Fibroblast of lung (primary cell): ENCODE data around the gene ARMC6. TPM values are rescaled to one million over a fixed set of nuclear protein-coding genes. Genes with fewer than 3 reads are reported as not detected.
A peak's percentile ranks its signal among the peaks of the same experiment; 100 is the strongest.

ENCODE experiments used
- DNase-seq, 2 donors: peaks; one replicate each; pipeline versions ENCODE4 v3.0.0 to v3.0.0-alpha.2; 2010; ENCODE audit warnings: low read depth in 2 of 2
- H2AFZ ChIP-seq: 2 replicates; pipeline ENCODE4 v1.5.1; 2012; ENCODE audit warnings: low read length, control low read depth, inconsistent platforms
- H3K27ac ChIP-seq: 2 replicates; pipeline ENCODE4 v1.5.1; 2011; ENCODE audit warnings: low read length, control low read depth; ENCODE audit not compliant: insufficient read depth
- H3K27me3 ChIP-seq: 2 replicates; pipeline ENCODE4 v1.5.1; 2011; ENCODE audit warnings: mild to moderate bottlenecking, low read length; ENCODE audit not compliant: control insufficient read depth, insufficient read depth
- H3K36me3 ChIP-seq: 2 replicates; pipeline ENCODE4 v1.5.1; 2011; ENCODE audit warnings: low read length; ENCODE audit not compliant: control insufficient read depth, insufficient read depth
- H3K4me1 ChIP-seq: 2 replicates; pipeline ENCODE4 v1.5.1; 2011; ENCODE audit warnings: low read length; ENCODE audit not compliant: control insufficient read depth, insufficient read depth; ENCODE audit errors: extremely low read depth
- H3K4me2 ChIP-seq: 2 replicates; pipeline ENCODE4 v1.5.1; 2011; ENCODE audit warnings: low read length, control low read depth; ENCODE audit not compliant: insufficient read depth; ENCODE audit errors: extremely low read depth
- H3K4me3 ChIP-seq, 4 experiments: fragments of 200-600 bp in 1 of 4; sonication (generic) in 1 of 4; replicated peaks in 1 of 4; 2 replicates each; pipeline ENCODE4 v1.5.1; 2011 to 2016; ENCODE audit warnings: low read length in 4 of 4, low read depth in 3 of 4, mild to moderate bottlenecking in 3 of 4, control low read depth in 2 of 4, inconsistent platforms in 1 of 4, mixed read lengths in 1 of 4; ENCODE audit not compliant: insufficient read depth in 1 of 4; ENCODE audit errors: control extremely low read depth in 1 of 4
- H3K79me2 ChIP-seq: 2 replicates; pipeline ENCODE4 v1.5.1; 2012; ENCODE audit warnings: mild to moderate bottlenecking, low read length, inconsistent platforms; ENCODE audit not compliant: control insufficient read depth, insufficient read depth
- H3K9ac ChIP-seq: 2 replicates; pipeline ENCODE4 v1.5.1; 2011; ENCODE audit warnings: mild to moderate bottlenecking, low read length, control low read depth; ENCODE audit not compliant: insufficient read depth
- H3K9me3 ChIP-seq: 2 replicates; pipeline ENCODE4 v1.5.1; 2012; ENCODE audit warnings: low read depth, low read length; ENCODE audit not compliant: control insufficient read depth, insufficient read depth
- H4K20me1 ChIP-seq: 2 replicates; pipeline ENCODE4 v1.5.1; 2011; ENCODE audit warnings: low read length; ENCODE audit not compliant: control insufficient read depth, insufficient read depth; ENCODE audit errors: extremely low read depth
- CTCF ChIP-seq, 2 donors: IDR thresholded peaks in 1 of 2; conservative IDR thresholded peaks in 1 of 2; 1 replicate in 1 of 2; 2 replicates in 1 of 2; pipeline ENCODE4 v1.5.1; 2011 to 2012; ENCODE audit warnings: low read length in 2 of 2, control low read depth in 1 of 2, inconsistent platforms in 1 of 2, low read depth in 1 of 2, mild to moderate bottlenecking in 1 of 2
- EZH2 ChIP-seq: IDR thresholded peaks from 2 replicates; pipeline ENCODE4 v1.5.1; 2012; ENCODE audit warnings: low read length, control low read depth, mild to moderate bottlenecking; ENCODE audit errors: missing control alignments
- polyA plus RNA-seq, 2 donors: library from polyadenylated mRNA; depleted of rRNA in 1 of 2; stranded (reverse) in 1 of 2; unstranded in 1 of 2; fragments of >200 nt; gene quantifications; 2 replicates each; pipeline ENCODE4 v1.2.1, GENCODE V29; 2011 to 2012; ENCODE audit warnings: missing spikeins in 1 of 2
- total RNA-seq: library from RNA; depleted of rRNA; stranded (reverse); fragments of >200 nt; gene quantifications from 2 replicates; pipeline ENCODE4 v1.2.1, GENCODE V29; 2014

Gene ARMC6
- total and polyA plus RNA-seq, 2 donors (not counting 1 experiment from before 2014, with no cell fraction given) = 14.0 to 35.8 TPM

- no peaks in the 10 kb centered on the region for H3K79me2 ChIP-seq
- peak; percentile 18 to 39 for DNase-seq
- no peak for TF ChIP-seq CTCF (conservative IDR thresholded peaks at IDR 0.05 in 1 of 2, IDR thresholded peaks at IDR 0.05 in 1 of 2; ENCODE audit: low read depth in 1 of 2, low read length in 2 of 2)
- no peak for TF ChIP-seq EZH2
- H3K4me1 ChIP-seq = peaks cover 3% of the 10 kb centered on the region
- no peak overlapping the region for H3K27ac ChIP-seq
- no peak overlapping the region for H3K9ac ChIP-seq
- H3K27me3 ChIP-seq = no peaks in the 10 kb centered on the region
- no peaks in the 10 kb centered on the region for H3K9me3 ChIP-seq
- H4K20me1 ChIP-seq = no peaks in the 10 kb centered on the region
- H3K36me3 ChIP-seq = no peaks in the 10 kb centered on the region
- H3K4me3 ChIP-seq = no peak overlapping the region
- H2AFZ ChIP-seq = no peak overlapping the region
- H3K4me2 ChIP-seq = no peak overlapping the region
Observed at GRCh38 chr19:19081642-19082151, 48.3 kb downstream of the ARMC6 start.

GRCh38 chr19:19083413-19084178 lies 50.2 kb downstream of the ARMC6 start:
- no peak overlapping the region for H2AFZ ChIP-seq
- no peak overlapping the region for H3K4me2 ChIP-seq
- H3K79me2 ChIP-seq = no peaks in the 10 kb centered on the region
- DNase-seq = no peak
- no peaks in the 10 kb centered on the region for H3K36me3 ChIP-seq
- H4K20me1 ChIP-seq = no peaks in the 10 kb centered on the region
- H3K9ac ChIP-seq = no peak overlapping the region
- peaks cover 3% of the 10 kb centered on the region for H3K4me1 ChIP-seq
- H3K4me3 ChIP-seq = no peak overlapping the region
- TF ChIP-seq EZH2 = no peak
- no peak for TF ChIP-seq CTCF (conservative IDR thresholded peaks at IDR 0.05 in 1 of 2, IDR thresholded peaks at IDR 0.05 in 1 of 2; ENCODE audit: low read depth in 1 of 2, low read length in 2 of 2)
- no peaks in the 10 kb centered on the region for H3K27me3 ChIP-seq
- H3K9me3 ChIP-seq = no peaks in the 10 kb centered on the region
- no peak overlapping the region for H3K27ac ChIP-seq

- no peaks in the 10 kb centered on the region for H3K9me3 ChIP-seq
- H3K27me3 ChIP-seq = no peaks in the 10 kb centered on the region
- no peak overlapping the region for H3K9ac ChIP-seq
- H3K4me1 ChIP-seq = no peaks in the 10 kb centered on the region
- H2AFZ ChIP-seq = no peak overlapping the region
- H3K36me3 ChIP-seq = no peaks in the 10 kb centered on the region
- no peaks in the 10 kb centered on the region for H4K20me1 ChIP-seq
- no peak overlapping the region for H3K27ac ChIP-seq
- no peak overlapping the region for H3K4me2 ChIP-seq
- H3K79me2 ChIP-seq = no peaks in the 10 kb centered on the region
- no peak overlapping the region for H3K4me3 ChIP-seq
- TF ChIP-seq CTCF (conservative IDR thresholded peaks at IDR 0.05 in 1 of 2, IDR thresholded peaks at IDR 0.05 in 1 of 2; ENCODE audit: low read depth in 1 of 2, low read length in 2 of 2) (no peak), EZH2 (no peak)
- DNase-seq = no peak
Observed at GRCh38 chr19:19087676-19088075, 54.3 kb downstream of the ARMC6 start.
